HepG2 (cell line): ENCODE measurements around the gene TRIO. TPM values are rescaled to one million over a fixed set of nuclear protein-coding genes. Genes with fewer than 3 reads are reported as not detected.

Source experiments
- ATAC-seq: fragments of 200-7000 bp; cut with Tn5 transposase; 3 replicates; pipeline ENCODE4 v1.9.1; 2020; ENCODE audit warnings: mild to moderate bottlenecking, moderate library complexity
- BruUV-seq: library from RNA; stranded (reverse); fragments of 400-500 nt; replicated peaks from 2 replicates; lab custom pipeline; 2021; lab: Mats Ljungman, UMichigan
- CTCF ChIA-PET: fragments of 300-600 bp; formaldehyde crosslinking; extraction: SDS; loops from one replicate; lab custom pipeline; 2021; ENCODE audit warnings: low total read pairs, inconsistent platforms, low intra/inter-chr PET ratio; lab: Yijun Ruan, JAX
- POLR2A ChIA-PET: fragments of 350-600 bp; sonication (Branson Sonifier 250); formaldehyde crosslinking; loops from one replicate; lab custom pipeline; 2020; ENCODE audit warnings: antibody characterized with exemption, inconsistent platforms; lab: Yijun Ruan, JAX
- DNase-seq: peaks from one replicate; pipeline ENCODE4 v3.0.0-alpha.2; 2015; ENCODE audit warnings: low spot score
- FAIRE-seq: peaks from 3 replicates; lab custom pipeline; 2011; peaks lifted over from hg19 to GRCh38; lab: Jason Lieb, UNC
- H2AFZ ChIP-seq: one replicate; pipeline ENCODE4 v1.6.1; 2011; ENCODE audit warnings: low read length, inconsistent platforms
- H3K27ac ChIP-seq: fragments of 300-600 bp; 3 replicates; pipeline ENCODE4 v1.8.0; 2011; ENCODE audit warnings: mixed run types, mild to moderate bottlenecking, mixed read lengths, low read length, inconsistent platforms; ENCODE audit not compliant: insufficient read depth; ENCODE audit errors: extremely low read length
- H3K27me3 ChIP-seq, 2 experiments: fragments of 200-600 bp in 1 of 2; 2 replicates in 1 of 2; 3 replicates in 1 of 2; pipeline versions ENCODE4 v1.6.0 to v1.8.0; 2011; ENCODE audit warnings: low read length in 2 of 2, mild to moderate bottlenecking in 2 of 2, moderate library complexity in 2 of 2, inconsistent platforms in 1 of 2; ENCODE audit not compliant: insufficient read depth in 2 of 2, control insufficient read depth in 1 of 2
- H3K36me3 ChIP-seq, 2 experiments: fragments of 200-600 bp in 1 of 2; replicated peaks in 1 of 2; 2 replicates in 1 of 2; 3 replicates in 1 of 2; pipeline versions ENCODE4 v1.5.1 to v1.8.0; 2011; ENCODE audit warnings: low read length in 2 of 2, inconsistent platforms in 1 of 2; ENCODE audit not compliant: insufficient read depth in 2 of 2, control insufficient read depth in 1 of 2
- H3K4me1 ChIP-seq: 2 replicates; pipeline ENCODE4 v1.5.1; 2012; ENCODE audit warnings: low read length, inconsistent platforms; ENCODE audit not compliant: insufficient read depth
- H3K4me2 ChIP-seq: 2 replicates; pipeline ENCODE4 v1.6.0; 2011; ENCODE audit warnings: low read depth, low read length, inconsistent platforms
- H3K4me3 ChIP-seq, 3 experiments: fragments of 200-600 bp in 1 of 3; sonication (generic), shearing (Covaris generic) in 1 of 3; replicated peaks in 1 of 3; 2 replicates each; pipeline ENCODE4 v1.5.1; 2011 to 2016; ENCODE audit warnings: low read length in 3 of 3, inconsistent platforms in 2 of 3, low read depth in 2 of 3, mild to moderate bottlenecking in 2 of 3, control low read depth in 1 of 3, mixed read lengths in 1 of 3; ENCODE audit not compliant: insufficient read depth in 1 of 3
- H3K79me2 ChIP-seq: one replicate; pipeline ENCODE4 v1.6.1; 2011; ENCODE audit warnings: low read length, inconsistent platforms; ENCODE audit not compliant: insufficient read depth
- H3K9ac ChIP-seq: 2 replicates; pipeline ENCODE4 v1.6.0; 2011; ENCODE audit warnings: mild to moderate bottlenecking, low read depth, low read length, inconsistent platforms; ENCODE audit not compliant: insufficient read depth
- H3K9me3 ChIP-seq: 2 replicates; pipeline ENCODE4 v1.5.1; 2012; ENCODE audit warnings: mild to moderate bottlenecking, low read length
- H4K20me1 ChIP-seq: 2 replicates; pipeline ENCODE4 v1.6.0; 2011; ENCODE audit warnings: inconsistent platforms, mild to moderate bottlenecking, low read length, moderate library complexity; ENCODE audit not compliant: insufficient read depth
- BATF2 ChIP-seq: sonication (generic); formaldehyde crosslinking; IDR thresholded peaks from 2 replicates; pipeline ENCODE4 v1.8.0; 2022; ENCODE audit warnings: mild to moderate bottlenecking, missing genetic modification reagents, moderate library complexity
- ESRRA ChIP-seq: sonication (generic); formaldehyde crosslinking; IDR thresholded peaks from 2 replicates; pipeline ENCODE4 v1.5.1; 2020; ENCODE audit warnings: mild to moderate bottlenecking, low read depth, missing genetic modification reagents
- HNRNPK ChIP-seq: fragments of 200-400 bp; formaldehyde crosslinking; IDR thresholded peaks from 2 replicates; pipeline ENCODE4 v1.6.1; 2018; ENCODE audit warnings: low read length, low read depth, moderate library complexity, mild to moderate bottlenecking; ENCODE audit not compliant: poor library complexity, severe bottlenecking
- IKZF4 ChIP-seq: sonication (generic); formaldehyde crosslinking; IDR thresholded peaks from 2 replicates; pipeline ENCODE4 v1.5.1; 2020; ENCODE audit warnings: borderline replicate concordance, mild to moderate bottlenecking, low read depth, missing genetic modification reagents; ENCODE audit errors: not compliant biosample characterization
- MEF2D ChIP-seq: sonication (generic); formaldehyde crosslinking; IDR thresholded peaks from 2 replicates; pipeline ENCODE4 v1.5.1; 2020; ENCODE audit warnings: mild to moderate bottlenecking, missing genetic modification reagents
- NFYB ChIP-seq: sonication (generic); formaldehyde crosslinking; IDR thresholded peaks from 2 replicates; pipeline ENCODE4 v1.4.0; 2020; ENCODE audit warnings: missing genetic modification reagents
- POLR2AphosphoS5 ChIP-seq: IDR thresholded peaks from 2 replicates; pipeline ENCODE4 v1.6.1; 2012; ENCODE audit warnings: low read depth, low read length
- SOX5 ChIP-seq: IDR thresholded peaks from 2 replicates; pipeline ENCODE4 v1.6.1; 2016; ENCODE audit warnings: borderline replicate concordance
- THAP8 ChIP-seq: sonication (generic); formaldehyde crosslinking; IDR thresholded peaks from 2 replicates; pipeline ENCODE4 v1.5.1; 2020; ENCODE audit warnings: missing genetic modification reagents, mild to moderate bottlenecking, borderline replicate concordance
- ZBTB33 ChIP-seq: sonication (generic); formaldehyde crosslinking; IDR thresholded peaks from 2 replicates; pipeline ENCODE4 v1.4.0; 2020; ENCODE audit warnings: missing genetic modification reagents
- ZBTB7B ChIP-seq: sonication (generic); formaldehyde crosslinking; IDR thresholded peaks from 2 replicates; pipeline ENCODE4 v1.4.0; 2020; ENCODE audit warnings: missing genetic modification reagents
- ZNF713 ChIP-seq: sonication (generic); formaldehyde crosslinking; IDR thresholded peaks from 2 replicates; pipeline ENCODE4 v1.4.0; 2020; ENCODE audit warnings: mild to moderate bottlenecking, missing genetic modification reagents
- WGBS: methylation state at CpG from one replicate; pipeline ENCODE4 v1.1.6; 2017; ENCODE audit warnings: low lambda C conversion rate; 5-methylcytosine and 5-hydroxymethylcytosine counted together
- in situ Hi-C: cut with HindIII; loops from 2 replicates; pipeline ENCODE4 v1.10.0; 2017; ENCODE audit warnings: low pct_unique_long_range_greater_than_20kb; ENCODE audit not compliant: extremely low pct_ligation_motif_present
- intact Hi-C: fragments of 100-400 bp; cut with micrococcal nuclease; formaldehyde crosslinking; loops from one replicate; pipeline ENCODE4 v1.10.0; 2022; ENCODE audit not compliant: unreplicated experiment
- polyA plus RNA-seq, 8 experiments: library from polyadenylated mRNA; depleted of rRNA in 3 of 8; stranded (reverse) in 7 of 8; unstranded in 1 of 8; fragments of >200 nt; fragmentation: Illumina TruSeq in 4 of 8; extraction: Trizol in 4 of 8; gene quantifications; 2 replicates each; pipeline versions ENCODE4 v1.2.1 to v1.2.3, GENCODE V29; 2011 to 2016; ENCODE audit warnings: low read depth in 4 of 8, missing spikeins in 1 of 8, mixed read lengths in 1 of 8; ENCODE audit not compliant: insufficient read depth in 1 of 8
- total RNA-seq, 5 experiments: library from RNA; depleted of rRNA; stranded (reverse); fragments of >200 nt; fragmentation: Illumina TruSeq; extraction: Trizol; gene quantifications; 2 replicates each; pipeline ENCODE4 v1.2.3, GENCODE V29; 2016; ENCODE audit warnings: low read depth in 1 of 5

TRIO gene
- total and polyA plus RNA-seq, 2 of the 13 experiments (the other 11 are each of a cell fraction or from before 2014, with no cell fraction given) = 45.2 to 45.9 TPM

- H3K36me3 ChIP-seq = 0 out of 5 replicates have a peak, but pooled peaks cover 0 to 10% of the 10 kb centered on the region in 2 experiments
- H3K4me1 ChIP-seq = peaks cover 82% of the 10 kb centered on the region
- intact Hi-C loops (loop anchor here (1.0 kb wide), 1 partner anchor 124 kb away; no protein-coding TSS in a partner anchor), in situ Hi-C loops (loop anchor here (10.0 kb wide), 1 partner anchor 122 kb away; the partner anchor contains the start of gene TRIO)
- H4K20me1 ChIP-seq = peaks cover 24% of the 10 kb centered on the region
- ATAC-seq = no peak
- no peaks in the 10 kb centered on the region for H3K27me3 ChIP-seq
- WGBS = 76% methylated on average over 3 of the region's 3 CpGs
- no peak for FAIRE-seq
- no peak for DNase-seq
- POLR2A ChIA-PET = no interaction called here
- no peak overlapping the region for H3K4me2 ChIP-seq
- TF ChIP-seq ESRRA (CRISPR knock-in tag) (no peak), ZBTB7B (CRISPR knock-in tag) (no peak), SOX5 (no peak), POLR2AphosphoS5 (no peak), ZNF713 (CRISPR knock-in tag) (no peak), IKZF4 (CRISPR knock-in tag) (no peak), BATF2 (CRISPR knock-in tag) (no peak), THAP8 (CRISPR knock-in tag) (no peak), NFYB (CRISPR knock-in tag) (no peak), ZBTB33 (CRISPR knock-in tag) (no peak), MEF2D (CRISPR knock-in tag) (no peak), HNRNPK (no peak)
- peaks cover 78% of the 10 kb centered on the region for H3K79me2 ChIP-seq
- no peak overlapping the region for H3K27ac ChIP-seq
- no peaks in the 10 kb centered on the region for H3K9me3 ChIP-seq
- CTCF ChIA-PET = no interaction called here
- no peak overlapping the region for H2AFZ ChIP-seq
- BruUV-seq = no TSS peak
- no peak overlapping the region for H3K4me3 ChIP-seq
- no peak overlapping the region for H3K9ac ChIP-seq
Observed at GRCh38 chr5:14266686-14267085, 123.5 kb downstream of the TRIO start.
